GM19452 (cell line): ENCODE data around the gene TXLNG.

Experiments
- ATAC-seq: cut with Tn5 transposase; IDR thresholded peaks from one replicate; pipeline ENCODE4 v1.9.1; 2021; ENCODE audit not compliant: unreplicated experiment

Gene TXLNG

DNA sequence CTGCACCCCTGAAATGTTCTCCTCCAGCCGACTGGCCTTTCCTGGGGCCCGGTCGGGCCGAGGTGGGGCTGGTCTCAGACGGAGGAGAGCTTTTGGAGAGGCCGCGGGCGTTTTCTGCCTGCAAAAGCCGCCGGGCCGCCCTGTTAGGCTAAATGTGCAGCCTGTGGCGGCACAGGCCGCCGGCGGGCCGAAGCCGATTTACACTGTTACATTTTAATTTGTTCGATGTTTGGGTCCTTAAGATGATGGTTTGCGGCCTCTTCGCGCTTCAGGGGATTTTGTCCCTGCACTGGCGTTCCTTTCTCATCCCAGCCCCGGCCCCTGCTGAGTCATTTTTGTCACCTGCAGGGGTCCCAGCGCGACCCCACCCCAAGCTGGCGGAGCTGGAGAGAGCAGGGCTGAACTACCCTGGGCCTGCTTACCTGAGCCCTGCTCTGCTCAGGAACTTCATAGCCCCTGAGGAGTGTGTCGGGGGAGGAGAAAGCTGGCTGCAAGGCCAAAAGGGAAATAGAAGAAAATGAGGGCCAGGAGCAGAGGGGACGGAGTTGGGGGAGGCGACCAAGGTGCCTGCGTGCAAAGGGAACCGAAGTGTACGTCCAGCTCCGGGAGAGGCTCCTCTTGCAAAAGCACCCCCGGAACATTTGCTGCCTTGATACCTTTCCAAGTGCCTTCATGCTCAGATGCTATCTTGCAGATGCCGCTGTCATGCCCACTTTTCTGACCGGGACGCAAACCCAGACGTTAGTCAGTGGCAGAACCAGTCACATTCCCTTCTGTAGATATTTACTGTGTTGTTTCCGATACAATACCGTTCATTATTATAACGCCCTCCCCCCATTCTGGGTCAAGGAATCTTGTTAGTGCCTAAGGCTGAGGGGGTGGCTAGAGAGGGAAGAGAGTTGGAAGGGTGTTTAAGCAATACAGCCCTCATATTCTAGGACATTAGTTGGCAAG is 84.9 kb downstream of the TXLNG start:
- ATAC-seq = peak; percentile 12

DNA sequence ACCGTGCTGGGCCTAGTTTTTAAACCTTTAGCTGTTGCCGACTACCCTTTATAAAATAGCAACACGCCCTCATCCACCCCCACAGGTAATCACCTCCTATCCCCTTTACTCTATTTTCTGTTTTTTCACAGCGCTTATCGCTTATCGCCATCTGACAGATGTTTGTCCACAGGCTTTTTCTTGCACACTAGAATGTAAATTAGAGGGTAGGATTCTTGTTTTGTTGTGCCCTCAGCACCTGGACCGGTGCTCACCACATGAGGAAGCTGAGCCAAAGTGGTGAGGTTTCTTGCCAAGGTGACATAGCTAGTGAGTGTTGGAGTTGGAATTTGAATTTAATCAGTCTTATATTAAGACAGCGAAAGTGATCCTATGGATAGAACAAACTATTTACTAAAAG is 86.8 kb downstream of the TXLNG start:
- no peak for ATAC-seq

DNA sequence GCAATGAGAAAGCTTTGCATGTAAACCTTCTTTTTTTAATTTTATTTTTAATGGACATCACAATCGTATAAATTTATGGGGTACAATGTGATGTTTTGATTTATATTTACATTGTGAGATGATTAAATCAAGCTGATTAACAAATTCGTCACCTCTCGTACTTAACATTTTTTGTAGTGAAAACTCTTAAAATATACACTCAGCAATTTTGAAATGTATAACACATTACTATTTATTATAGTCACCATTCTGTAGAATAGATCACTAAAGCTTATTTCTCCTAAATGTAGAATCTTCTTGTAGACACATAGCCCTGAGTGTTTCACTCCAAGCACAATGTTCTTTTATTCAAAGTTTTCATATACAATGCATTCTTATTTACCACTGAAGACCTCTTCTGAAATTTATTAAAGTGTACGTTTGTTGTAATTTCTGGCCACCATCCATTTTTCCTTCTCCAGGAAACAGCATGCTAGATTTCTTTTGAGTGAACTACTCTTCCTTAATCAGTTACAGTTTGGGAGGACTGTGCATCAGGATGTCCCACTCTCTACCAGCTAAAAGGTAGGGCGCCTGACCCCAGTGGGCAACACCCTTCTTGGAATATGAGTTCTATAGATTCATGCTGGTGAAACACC is 88.3 kb downstream of the TXLNG start:
- ATAC-seq = no peak

GRCh38 chrX:16876696-16877095 is 90.4 kb downstream of the TXLNG start:
- no peak for ATAC-seq

GRCh38 chrX:16882169-16882568 is 95.9 kb downstream of the TXLNG start:
- peak; percentile 56 for ATAC-seq

DNA sequence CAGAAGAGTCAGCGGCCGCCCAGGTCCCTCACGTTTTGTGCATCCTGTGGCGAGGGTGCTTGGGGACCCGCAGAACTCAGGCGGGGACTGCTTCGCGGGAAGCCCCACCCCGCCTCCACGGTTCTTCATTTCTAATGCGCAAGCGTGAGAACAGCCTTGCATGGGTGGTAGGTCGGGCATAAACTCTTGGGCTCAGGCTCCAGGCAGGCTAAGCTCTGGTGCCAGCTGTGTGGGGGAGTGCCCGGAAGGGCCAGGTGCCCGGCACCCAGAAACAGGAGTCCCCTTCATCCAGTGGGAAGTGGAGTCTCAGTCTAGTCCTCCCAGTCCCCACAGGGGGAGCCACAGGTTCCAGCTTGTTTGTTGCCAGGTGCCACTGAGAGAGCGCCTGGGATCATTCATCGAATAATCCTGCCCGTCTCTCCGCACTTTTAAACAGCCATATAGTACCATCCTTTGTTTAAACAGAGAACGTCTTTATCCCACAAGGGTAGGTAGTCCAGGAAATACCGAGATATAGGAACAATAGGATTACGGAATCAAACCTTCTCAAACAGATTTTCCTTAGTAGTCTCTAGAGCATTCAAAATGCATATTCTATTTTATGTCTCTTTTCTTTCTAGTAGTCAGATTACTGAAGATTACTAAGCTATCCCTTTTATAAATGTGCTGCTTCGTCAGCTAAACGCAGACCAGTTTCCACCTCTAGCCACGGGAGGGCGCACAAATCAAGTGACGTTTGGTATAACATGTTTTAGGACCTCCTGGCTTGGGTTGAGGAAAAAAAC is 96.6 kb downstream of the TXLNG start:
- ATAC-seq = peak; percentile 51

DNA sequence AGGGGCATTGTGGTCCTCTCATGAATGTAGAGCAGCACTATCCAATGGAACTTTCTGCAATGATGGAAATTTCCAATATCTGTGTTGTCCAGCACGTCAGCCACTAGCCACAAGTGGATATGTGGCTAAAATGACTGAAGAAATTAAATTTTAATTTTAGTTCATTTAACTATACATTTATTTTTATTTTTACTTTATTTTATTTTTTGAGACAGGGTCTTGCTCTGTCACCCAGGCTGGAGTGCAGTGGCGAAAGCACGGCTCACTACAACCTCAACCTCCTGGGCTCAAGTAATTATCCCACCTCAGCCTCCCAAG is 97.2 kb downstream of the TXLNG start:
- no peak for ATAC-seq

DNA sequence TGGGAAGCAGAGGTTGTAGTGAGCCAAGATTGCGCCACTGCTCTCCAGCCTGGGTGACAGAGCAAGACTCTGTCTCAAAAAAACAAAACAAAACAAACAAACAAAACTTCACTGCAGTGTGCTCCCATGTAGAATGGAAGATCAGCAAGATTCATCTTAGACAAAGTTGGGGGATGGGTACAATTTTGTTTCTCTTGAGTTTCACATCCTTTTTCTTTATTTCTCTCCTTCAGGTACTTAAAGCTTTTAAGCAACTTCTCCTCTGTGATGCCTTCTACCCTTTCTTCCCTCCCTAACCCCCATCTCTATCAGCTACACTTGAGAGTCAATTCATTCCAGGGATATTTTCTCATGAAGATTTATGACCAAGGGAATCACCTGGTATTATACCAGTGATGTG is 99.4 kb downstream of the TXLNG start:
- ATAC-seq = no peak

GRCh38 chrX:16892504-16893362 is 106.5 kb downstream of the TXLNG start:
- peak; percentile 64 for ATAC-seq
